Forelimb muscle (tissue), 1 donor: ENCODE results near the gene TNFSF9. TPM values are rescaled to one million over a fixed set of nuclear protein-coding genes. Genes with fewer than 3 reads are reported as not detected.
"Not testable (repeated sequence)": the region's sequence is repeated elsewhere in the genome, so short reads cannot be mapped to it uniquely, and the experiment has no call there.

Source experiments
- DNase-seq: peaks from one replicate; pipeline ENCODE4 v3.0.0-alpha.2; 2013; ENCODE audit warnings: low read depth
- polyA plus RNA-seq: library from polyadenylated mRNA; unstranded; fragments of 120-200 nt; gene quantifications from one replicate; pipeline ENCODE4 v1.2.1, GENCODE V29; 2013; ENCODE audit not compliant: insufficient read length

Gene TNFSF9
- polyA plus RNA-seq, 1 donor, result 0.92 TPM

DNA sequence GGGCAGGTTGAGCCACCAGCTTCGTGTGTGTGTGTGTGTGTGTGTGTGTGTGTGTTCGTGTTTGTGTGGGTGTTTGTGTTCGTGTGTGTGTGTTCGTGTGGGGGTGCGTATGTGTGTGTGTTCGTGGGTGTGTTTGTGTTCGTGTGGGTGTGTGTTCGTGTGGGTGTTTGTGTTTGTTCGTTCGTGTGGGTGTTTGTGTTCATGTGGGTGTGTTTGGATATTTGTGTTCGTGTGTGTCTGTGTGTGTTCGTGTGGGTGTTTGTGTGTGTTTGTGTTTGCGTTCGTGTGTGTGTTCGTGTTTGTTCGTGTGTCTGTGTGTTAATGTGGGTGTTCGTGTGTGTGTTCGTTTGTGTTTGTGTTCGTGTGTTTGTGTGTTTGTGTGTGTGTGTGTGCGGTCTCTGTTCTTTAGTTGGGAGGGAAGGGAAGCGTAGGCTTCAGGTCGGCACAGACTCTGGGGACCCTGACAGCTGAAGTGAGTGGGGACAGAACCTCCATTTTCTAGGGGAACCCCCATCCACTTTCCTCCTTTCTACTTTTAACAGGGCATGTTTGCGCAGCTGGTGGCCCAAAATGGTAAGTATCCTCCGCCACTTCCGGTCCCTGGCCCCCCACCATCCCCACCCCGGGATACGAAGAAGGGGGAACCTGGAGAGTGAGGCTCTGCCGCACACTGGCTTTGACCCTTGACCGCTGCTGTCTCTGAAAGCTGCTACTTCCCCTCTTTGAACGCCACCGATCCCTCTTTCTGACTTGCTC lies 1.6 kb downstream of the TNFSF9 start:
- no peak for DNase-seq

DNA sequence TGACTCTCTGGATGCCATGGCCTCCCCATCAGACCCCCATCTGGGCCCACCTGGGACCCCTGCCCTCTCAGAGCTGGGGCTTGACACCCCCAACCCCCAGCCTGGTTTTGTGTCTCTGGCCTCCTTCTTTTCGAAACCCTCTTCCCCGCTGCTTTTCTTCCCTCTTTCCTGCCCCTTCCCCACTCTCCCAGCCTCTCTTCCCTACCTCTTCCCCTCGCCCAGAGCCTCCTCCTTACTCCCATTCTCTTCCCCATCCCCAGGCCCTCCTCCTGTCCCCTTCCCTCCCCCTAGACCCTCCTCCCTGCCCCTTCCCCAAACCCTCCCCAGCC lies 2.1 kb downstream of the TNFSF9 start:
- DNase-seq, result no peak

GRCh38 chr19:6533746-6534418 lies 3.1 kb downstream of the TNFSF9 start:
- DNase-seq, result no peak

- no peak for DNase-seq
Measured at GRCh38 chr19:6534451-6535093, 3.7 kb downstream of the TNFSF9 start.

DNA sequence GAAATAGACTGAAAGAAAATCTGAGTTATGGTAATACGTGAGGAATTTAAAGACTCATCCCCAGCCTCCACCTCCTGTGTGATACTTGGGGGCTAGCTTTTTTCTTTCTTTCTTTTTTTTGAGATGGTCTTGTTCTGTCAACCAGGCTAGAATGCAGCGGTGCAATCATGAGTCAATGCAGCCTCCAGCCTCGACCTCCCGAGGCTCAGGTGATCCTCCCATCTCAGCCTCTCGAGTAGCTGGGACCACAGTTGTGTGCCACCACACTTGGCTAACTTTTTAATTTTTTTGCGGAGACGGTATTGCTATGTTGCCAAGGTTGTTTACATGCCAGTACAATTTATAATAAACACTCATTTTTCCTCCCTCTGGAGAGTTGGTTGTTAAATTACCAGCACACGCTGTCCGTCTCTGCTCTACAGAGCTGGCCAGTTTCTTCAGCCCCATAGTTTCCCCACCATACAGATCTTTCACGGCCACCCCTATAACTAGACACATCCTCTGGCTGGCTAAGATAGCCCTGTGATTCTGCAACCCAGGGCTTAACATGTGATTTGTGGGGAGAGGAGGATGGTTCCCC lies 4.8 kb downstream of the TNFSF9 start:
- no peak for DNase-seq

DNA sequence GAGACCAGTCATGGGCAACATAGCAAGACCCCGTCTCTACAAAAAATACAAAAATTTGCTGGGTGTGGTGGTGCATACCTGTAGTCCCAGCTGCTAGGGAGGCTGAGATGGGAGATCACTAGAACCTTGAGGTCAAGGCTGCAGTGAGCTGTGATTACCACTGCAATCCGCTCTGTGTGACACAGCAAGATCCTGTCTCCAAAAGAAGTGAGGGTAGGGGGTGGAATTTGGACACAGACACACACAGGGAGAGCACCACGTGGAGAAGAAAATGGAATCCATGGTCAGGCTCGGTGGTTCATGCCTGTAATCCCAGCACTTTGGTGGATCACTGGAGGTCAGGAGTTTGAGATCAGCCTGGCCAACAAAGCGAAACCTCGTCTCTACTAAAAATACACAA lies 8.7 kb downstream of the TNFSF9 start:
- no peak for DNase-seq

GRCh38 chr19:6540918-6541689 lies 10.3 kb downstream of the TNFSF9 start:
- DNase-seq, result no peak

- DNase-seq, result no peak
Measured at GRCh38 chr19:6543866-6544347, 13.1 kb downstream of the TNFSF9 start.

DNA sequence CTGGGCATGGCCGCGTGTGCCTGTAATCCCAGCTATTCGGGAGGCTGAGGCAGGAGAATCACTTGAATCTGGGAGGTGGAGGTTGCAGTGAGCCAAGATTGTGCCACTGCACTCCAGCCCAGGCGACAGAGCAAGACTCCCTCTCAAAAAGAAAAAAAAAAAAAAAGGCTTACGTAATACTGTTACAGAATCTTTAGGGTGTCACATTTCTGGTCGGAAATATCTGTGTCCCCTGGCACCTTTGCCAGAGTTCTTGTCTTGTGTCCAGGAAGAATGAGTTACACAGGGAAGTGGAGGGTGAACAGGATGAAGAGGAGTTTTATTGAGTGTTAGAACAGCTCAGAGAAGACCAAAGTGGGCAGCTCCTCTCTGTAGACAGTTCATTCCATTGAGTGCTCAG lies 19.9 kb downstream of the TNFSF9 start:
- not testable (repeated sequence) for DNase-seq

GRCh38 chr19:6551091-6551490 lies 20.3 kb downstream of the TNFSF9 start:
- DNase-seq, result no peak

DNA sequence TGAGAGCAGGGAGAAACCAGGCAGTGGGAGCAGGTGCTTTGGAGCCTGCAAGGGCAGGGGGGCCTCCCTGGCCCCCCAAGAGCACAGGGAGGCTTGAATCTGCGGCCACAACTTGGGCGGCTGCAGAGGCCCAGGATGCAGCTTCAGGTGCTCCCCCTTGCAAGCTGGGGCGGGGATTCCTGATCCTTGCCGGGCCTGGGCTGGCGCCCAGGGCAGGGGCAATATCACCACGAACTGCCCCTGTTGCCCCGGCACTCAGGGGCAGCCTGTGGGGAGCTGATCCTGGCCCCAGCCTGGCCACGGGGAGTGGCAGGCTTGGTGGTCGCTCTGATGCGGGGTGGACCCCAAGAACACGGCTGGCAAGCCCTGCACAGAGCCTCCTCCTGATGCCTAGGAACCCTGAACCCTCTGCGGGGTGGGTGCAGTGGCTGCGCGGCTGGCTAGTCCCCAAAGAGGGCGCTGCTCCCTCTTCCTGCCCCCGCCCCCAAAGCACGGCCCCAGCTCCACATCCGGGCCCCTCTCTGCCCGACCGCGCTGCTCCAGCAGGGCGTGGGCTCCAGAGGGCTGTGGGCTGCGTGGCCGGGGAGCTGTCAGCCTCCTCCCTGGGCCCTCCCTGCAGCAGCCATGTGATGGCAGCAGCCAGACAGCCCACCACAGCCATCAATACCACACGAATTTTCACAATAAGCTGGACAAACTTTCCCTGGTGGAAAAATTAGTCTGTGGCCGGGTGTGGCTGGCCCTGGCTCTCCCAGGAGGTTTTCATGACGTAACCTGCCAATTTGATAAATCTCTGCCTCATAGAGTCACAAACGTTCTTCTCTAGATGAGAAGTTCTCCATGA lies 21.0 kb downstream of the TNFSF9 start:
- no peak for DNase-seq

DNA sequence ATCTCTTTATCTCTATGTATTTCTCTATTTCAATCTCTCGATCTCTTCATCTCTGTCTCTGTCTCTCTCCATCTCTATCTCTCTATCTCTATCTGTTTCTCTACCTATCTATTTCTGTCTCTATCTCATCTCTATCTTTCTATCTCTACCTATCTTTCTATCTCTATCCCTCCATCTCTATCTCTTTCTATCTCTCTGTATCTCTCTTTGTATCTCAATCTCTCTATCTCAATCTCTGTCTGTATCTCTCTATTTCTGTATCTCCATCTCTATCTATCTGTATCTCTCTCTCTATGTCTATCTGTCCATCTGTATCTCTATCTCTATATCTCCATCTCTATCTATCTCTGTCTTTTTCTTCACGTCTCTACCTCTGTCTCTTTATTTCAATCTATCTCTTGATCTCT lies 25.2 kb downstream of the TNFSF9 start:
- DNase-seq, result no peak

DNA sequence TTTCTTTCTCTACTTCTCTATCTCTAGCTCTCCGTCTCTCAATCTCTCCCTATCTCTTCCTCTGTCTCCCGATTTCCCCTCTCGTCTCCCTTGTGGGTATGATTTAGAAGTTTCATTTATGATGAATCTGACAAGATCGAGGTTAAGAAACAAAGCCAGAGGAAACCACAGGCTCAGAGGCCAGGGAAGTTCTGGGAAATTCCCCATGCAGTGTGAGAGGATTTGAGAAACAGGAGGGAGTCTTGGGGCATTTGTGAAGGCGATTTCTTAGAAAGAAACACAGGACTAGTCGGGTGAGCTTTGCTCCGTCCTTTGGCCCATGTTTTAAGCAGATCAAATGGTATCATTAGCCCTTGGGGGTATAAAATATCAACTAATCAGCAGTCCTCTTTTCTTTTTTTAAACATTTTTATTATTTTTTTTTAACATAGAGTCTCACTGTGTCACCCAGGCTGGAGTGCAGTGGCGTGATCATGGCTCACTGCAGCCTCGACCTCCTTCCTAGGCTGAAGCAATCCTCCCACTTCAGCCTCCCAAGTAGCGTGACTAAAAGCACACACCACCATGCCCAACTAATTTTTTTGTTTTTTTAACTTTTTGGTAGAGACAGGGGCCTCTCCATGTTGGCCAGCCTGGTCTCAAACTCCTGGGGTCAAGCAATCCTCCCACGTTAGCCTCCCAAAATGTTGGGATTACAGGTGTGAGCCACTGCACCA lies 25.8 kb downstream of the TNFSF9 start:
- DNase-seq, result no peak

- DNase-seq, result not testable (repeated sequence)
Measured at GRCh38 chr19:6562437-6562836, 31.6 kb downstream of the TNFSF9 start.

DNA sequence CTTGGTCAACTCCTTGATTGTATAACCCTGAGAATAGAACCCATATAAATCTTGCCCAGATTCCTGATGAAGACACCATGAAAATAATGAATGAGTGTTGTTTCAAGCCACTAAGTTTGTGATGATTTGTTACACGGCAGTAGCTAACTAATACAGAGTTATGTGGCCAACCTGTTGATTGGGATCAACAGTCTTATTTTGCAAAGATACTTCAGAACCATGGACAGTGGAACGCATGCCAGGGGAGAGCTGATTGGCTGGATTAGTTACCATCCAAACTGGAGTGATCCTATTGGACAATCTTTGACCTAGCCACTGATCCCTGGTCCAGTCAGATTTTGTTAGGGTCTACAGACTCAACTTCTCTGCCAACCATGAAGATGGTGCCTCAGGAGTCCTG lies 33.6 kb downstream of the TNFSF9 start:
- DNase-seq, result no peak

DNA sequence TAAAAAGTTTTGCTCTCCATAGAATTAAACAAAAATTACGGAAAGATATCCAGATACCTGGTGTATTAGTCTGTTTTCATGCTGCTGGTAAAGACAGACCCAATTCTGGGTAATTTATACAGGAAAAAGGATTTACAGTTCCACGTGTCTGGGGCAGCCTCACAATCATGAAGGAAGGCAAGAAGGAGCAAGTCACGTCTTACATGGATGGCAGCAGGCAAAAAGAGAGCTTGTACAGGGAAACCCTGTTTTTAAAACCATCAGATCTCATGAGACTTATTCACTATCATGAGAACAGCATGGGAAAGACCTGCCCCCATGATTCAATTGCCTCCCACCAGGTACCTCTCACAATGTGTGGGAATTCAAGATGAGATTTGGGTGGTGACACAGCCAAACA lies 35.9 kb downstream of the TNFSF9 start:
- DNase-seq, result not testable (repeated sequence)

DNA sequence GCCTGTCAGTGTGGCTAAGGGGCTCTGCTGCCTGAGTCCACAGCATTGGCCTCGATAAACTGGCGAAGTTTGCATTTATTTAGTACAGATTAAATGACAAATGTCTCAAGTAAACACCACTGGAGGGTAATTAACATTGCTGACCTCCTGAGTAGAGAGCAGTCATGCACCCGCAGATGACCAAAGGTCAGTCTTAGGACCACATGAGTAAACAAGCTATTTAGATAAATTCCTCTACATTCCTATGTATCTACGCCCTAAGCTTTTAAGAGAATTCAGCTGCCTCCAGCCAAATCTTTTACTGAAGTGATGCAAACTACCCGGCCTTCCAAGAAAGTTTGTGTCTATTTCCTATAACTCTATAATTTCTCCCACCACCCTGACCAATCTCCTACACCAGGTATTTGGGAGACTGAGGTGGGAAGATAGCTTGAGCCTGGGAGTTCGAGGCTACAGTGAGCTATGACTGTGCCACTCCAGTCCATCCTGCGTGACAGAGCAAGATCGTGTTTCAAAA lies 37.2 kb downstream of the TNFSF9 start:
- DNase-seq, result no peak

- DNase-seq, result no peak
Measured at GRCh38 chr19:6568816-6569215, 38.0 kb downstream of the TNFSF9 start.

- DNase-seq, result no peak
Measured at GRCh38 chr19:6570764-6571163, 39.9 kb downstream of the TNFSF9 start.

DNA sequence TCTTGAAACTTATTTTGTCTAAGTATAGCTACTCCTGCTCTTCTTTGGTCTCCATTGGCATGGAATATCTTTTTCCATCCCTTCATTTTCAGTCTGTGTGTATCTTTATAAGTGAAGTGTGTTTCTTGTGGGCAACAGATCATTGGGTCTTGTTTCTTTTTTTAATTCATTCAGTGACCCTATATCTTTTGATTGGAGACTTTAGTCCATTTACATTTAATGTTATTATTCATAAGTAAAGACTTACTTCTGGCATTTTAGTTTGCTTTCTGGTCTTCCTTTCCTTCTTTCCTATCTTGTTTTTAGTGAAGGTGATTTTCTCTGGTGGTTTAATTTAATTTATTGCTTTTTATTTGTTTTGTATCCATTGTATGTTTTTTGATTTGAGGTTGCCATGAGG lies 40.3 kb downstream of the TNFSF9 start:
- no peak for DNase-seq
